Chondrocyte (in vitro differentiated cells): ENCODE measurements around the gene IFT27. TPM values are rescaled to one million over a fixed set of nuclear protein-coding genes. Genes with fewer than 3 reads are reported as not detected.

Source experiments
- DNase-seq: peaks from one replicate; pipeline ENCODE4 v3.0.0; 2021; ENCODE audit warnings: mixed read lengths, low spot score
- H3K27ac Mint-ChIP-seq: one replicate; pipeline ENCODE4 v1.8.0; 2021; ENCODE audit warnings: mild to moderate bottlenecking, moderate library complexity, mixed read lengths; ENCODE audit not compliant: unreplicated experiment
- H3K27me3 Mint-ChIP-seq: 2 replicates; pipeline ENCODE4 v1.8.0; 2021; ENCODE audit warnings: low read depth, mixed read lengths
- H3K36me3 Mint-ChIP-seq: 2 replicates; pipeline ENCODE4 v1.8.0; 2021; ENCODE audit warnings: low read depth, mixed read lengths
- H3K4me1 Mint-ChIP-seq: 2 replicates; pipeline ENCODE4 v1.8.0; 2021; ENCODE audit warnings: low read depth, mild to moderate bottlenecking, mixed read lengths
- H3K4me3 Mint-ChIP-seq: one replicate; pipeline ENCODE4 v1.8.0; 2021; ENCODE audit warnings: mild to moderate bottlenecking, moderate library complexity, mixed read lengths; ENCODE audit not compliant: unreplicated experiment
- H3K9me3 Mint-ChIP-seq: 2 replicates; pipeline ENCODE4 v1.8.0; 2021; ENCODE audit warnings: low read depth, mixed read lengths
- CTCF ChIP-seq: fragments of 200-600 bp; sonication (generic); IDR thresholded peaks from 2 replicates; pipeline ENCODE4 v1.5.0; 2021; ENCODE audit warnings: antibody characterized with exemption, mild to moderate bottlenecking, moderate library complexity
- total RNA-seq: library from RNA; stranded (reverse); gene quantifications from 3 replicates; pipeline ENCODE4 v1.2.1, GENCODE V29; 2021

Gene IFT27
- total RNA-seq, 1 donor from 2014 or later = 24.4 TPM

GRCh38 chr22:36760786-36761185 is 15.1 kb downstream of the IFT27 start:
- H3K4me1 Mint-ChIP-seq = peaks cover 9% of the 10 kb centered on the region
- H3K27me3 Mint-ChIP-seq = peaks cover 2% of the 10 kb centered on the region
- no peak for TF ChIP-seq CTCF
- H3K36me3 Mint-ChIP-seq = peaks cover 5% of the 10 kb centered on the region
- no peak overlapping the region for H3K27ac Mint-ChIP-seq
- no peaks in the 10 kb centered on the region for H3K9me3 Mint-ChIP-seq
- H3K4me3 Mint-ChIP-seq = no peak overlapping the region
- DNase-seq = peak; percentile 13

GRCh38 chr22:36759481-36760159 is 16.3 kb downstream of the IFT27 start:
- Mint-ChIP-seq H3K4me3 (no peak overlapping the region), H3K9me3 (no peaks in the 10 kb centered on the region), H3K36me3 (peaks cover 5% of the 10 kb centered on the region), H3K27me3 (peaks cover 8% of the 10 kb centered on the region), H3K4me1 (peaks cover 9% of the 10 kb centered on the region), H3K27ac (no peak overlapping the region)
- peak; percentile 29 for DNase-seq
- TF ChIP-seq CTCF = no peak

- DNase-seq = peak; percentile 68
- Mint-ChIP-seq H3K4me1 (peaks cover 9% of the 10 kb centered on the region), H3K27me3 (peaks cover 13% of the 10 kb centered on the region), H3K4me3 (no peak overlapping the region), H3K36me3 (peaks cover 4% of the 10 kb centered on the region), H3K9me3 (no peaks in the 10 kb centered on the region), H3K27ac (no peak overlapping the region)
- TF ChIP-seq CTCF = no peak
These were observed 17.1 kb downstream of the IFT27 start for GRCh38 chr22:36758792-36759271.

GRCh38 chr22:36757668-36758211 is 18.2 kb downstream of the IFT27 start:
- DNase-seq = peak; percentile 82
- Mint-ChIP-seq H3K36me3 (peaks cover 2% of the 10 kb centered on the region), H3K4me1 (peaks cover 6% of the 10 kb centered on the region), H3K27me3 (peaks cover 24% of the 10 kb centered on the region), H3K9me3 (no peaks in the 10 kb centered on the region), H3K4me3 (no peak overlapping the region), H3K27ac (no peak overlapping the region)
- peak; percentile 82 for TF ChIP-seq CTCF

- H3K9me3 Mint-ChIP-seq = no peaks in the 10 kb centered on the region
- peaks cover 30% of the 10 kb centered on the region for H3K27me3 Mint-ChIP-seq
- H3K4me1 Mint-ChIP-seq = no peaks in the 10 kb centered on the region
- H3K36me3 Mint-ChIP-seq = no peaks in the 10 kb centered on the region
- peak; percentile 73 for DNase-seq
- no peak for TF ChIP-seq CTCF
- H3K4me3 Mint-ChIP-seq = no peak overlapping the region
- H3K27ac Mint-ChIP-seq = no peak overlapping the region
These were observed 18.9 kb downstream of the IFT27 start for GRCh38 chr22:36756746-36757655.
